Measurements from ENCODE around the gene CTXND1. TPM values are rescaled to one million over a fixed set of nuclear protein-coding genes. Genes with fewer than 3 reads are reported as not detected.

The CTXND1 gene
- total RNA-seq, 2 donors from 2014 or later: 0.04 TPM; not detected in 1

GRCh38 chr15:80214910-80215309, 37.1 kb downstream of the CTXND1 start:
- H3K27me3 Mint-ChIP-seq (ENCODE audit: insufficient read depth): no peaks in the 10 kb centered on the region
- H3K36me3 Mint-ChIP-seq (ENCODE audit: low read depth): no peaks in the 10 kb centered on the region
- no peak overlapping the region for H3K27ac Mint-ChIP-seq
- Histone ChIP-seq H3K27me3 (ENCODE audit: control insufficient read depth, insufficient read depth, low read length, poor library complexity, severe bottlenecking) (no peaks in the 10 kb centered on the region), H3K9ac (ENCODE audit: extremely low read depth, low read length, poor library complexity, severe bottlenecking) (no peak overlapping the region), H3K36me3 (ENCODE audit: control insufficient read depth, insufficient read depth, low read length) (no peaks in the 10 kb centered on the region), H3K9me3 (ENCODE audit: control insufficient read depth, low read length) (peaks cover 13% of the 10 kb centered on the region), H3K4me1 (ENCODE audit: control insufficient read depth, insufficient read depth, low read length) (peaks cover 20% of the 10 kb centered on the region), H3K4me3 (ENCODE audit: low read length) (no peak overlapping the region), H3K27ac (ENCODE audit: low read depth, low read length) (no peak overlapping the region)
- no peak for TF ChIP-seq CTCF (conservative IDR thresholded peaks at IDR 0.05)
- peaks cover 26% of the 10 kb centered on the region for H3K4me1 Mint-ChIP-seq
- DNase-seq: no peak
- H3K9me3 Mint-ChIP-seq: peaks cover 8% of the 10 kb centered on the region
- no peak overlapping the region for H3K4me3 Mint-ChIP-seq
- WGBS, 2 experiments (ENCODE audit: insufficient coverage in 1 of 2, insufficient read length in 1 of 2): 90 to 100% methylated on average over 1 to 2 of the region's 2 CpGs

GRCh38 chr15:80211976-80212375, 40.0 kb downstream of the CTXND1 start:
- TF ChIP-seq CTCF (conservative IDR thresholded peaks at IDR 0.05): no peak
- WGBS, 2 experiments (ENCODE audit: insufficient coverage in 1 of 2, insufficient read length in 1 of 2): 91% methylated on average over 1 of the region's 1 CpG; no CpG with 5 or more reads in 1 of the 2 experiments
- Mint-ChIP-seq H3K4me3 (no peak overlapping the region), H3K36me3 (ENCODE audit: low read depth) (no peaks in the 10 kb centered on the region), H3K4me1 (peaks cover 52% of the 10 kb centered on the region), H3K27me3 (ENCODE audit: insufficient read depth) (no peaks in the 10 kb centered on the region), H3K9me3 (peaks cover 8% of the 10 kb centered on the region), H3K27ac (no peak overlapping the region)
- Histone ChIP-seq H3K9me3 (ENCODE audit: control insufficient read depth, low read length) (peaks cover 13% of the 10 kb centered on the region), H3K27ac (ENCODE audit: low read depth, low read length) (no peak overlapping the region), H3K4me3 (ENCODE audit: low read length) (no peak overlapping the region), H3K27me3 (ENCODE audit: control insufficient read depth, insufficient read depth, low read length, poor library complexity, severe bottlenecking) (no peaks in the 10 kb centered on the region), H3K4me1 (ENCODE audit: control insufficient read depth, insufficient read depth, low read length) (peaks cover 39% of the 10 kb centered on the region), H3K36me3 (ENCODE audit: control insufficient read depth, insufficient read depth, low read length) (no peaks in the 10 kb centered on the region), H3K9ac (ENCODE audit: extremely low read depth, low read length, poor library complexity, severe bottlenecking) (no peak overlapping the region)
- no peak for DNase-seq

DNA sequence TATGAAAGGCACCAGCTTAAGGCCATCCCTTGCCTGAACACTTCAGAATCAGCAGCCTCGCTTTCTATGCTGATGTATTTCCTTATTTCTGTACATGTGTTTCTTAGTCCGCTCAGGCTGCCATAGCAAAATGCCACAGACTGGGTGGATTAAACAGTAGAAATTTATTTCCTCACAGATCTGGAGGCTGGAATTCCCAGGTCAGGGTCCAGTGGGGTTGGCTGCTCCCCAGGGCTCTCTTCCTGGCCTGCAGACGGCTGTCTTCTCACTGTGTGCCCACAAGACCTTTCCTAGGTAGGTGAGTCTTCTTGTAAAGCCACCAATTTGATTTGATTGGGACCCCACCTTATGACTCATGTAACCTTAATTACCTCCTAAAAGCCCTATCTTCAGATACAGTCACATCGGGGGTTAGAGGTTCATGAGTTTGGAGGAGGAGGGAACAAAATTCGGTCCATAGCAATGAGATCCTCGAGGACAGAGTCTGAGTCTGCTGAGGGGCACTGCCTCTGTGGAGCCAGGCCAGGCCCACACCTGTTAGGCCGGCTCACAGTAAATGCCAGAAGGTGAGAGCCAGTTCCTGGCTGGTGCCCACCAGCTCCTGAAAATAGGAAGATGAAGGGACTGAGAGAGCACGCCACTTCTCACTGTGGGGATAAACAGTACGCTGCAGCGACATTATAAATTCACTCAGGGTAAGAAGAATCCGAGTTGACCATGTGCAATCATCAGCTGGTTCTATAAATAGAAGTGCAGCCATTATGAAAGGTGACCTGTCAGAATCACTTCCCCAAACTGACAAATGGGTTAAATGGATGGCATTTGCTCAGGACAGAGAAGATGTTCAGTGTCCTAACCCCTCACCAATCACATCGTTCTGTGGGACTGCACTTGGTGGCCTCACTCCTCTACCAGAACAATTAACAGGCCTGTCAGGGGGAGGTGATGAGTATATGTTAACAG, 41.1 kb downstream of the CTXND1 start:
- no peak overlapping the region for H3K27ac Mint-ChIP-seq
- H3K9me3 Mint-ChIP-seq: peaks cover 8% of the 10 kb centered on the region
- no peaks in the 10 kb centered on the region for H3K36me3 ChIP-seq (ENCODE audit: control insufficient read depth, insufficient read depth, low read length)
- no peak for DNase-seq
- peaks cover 58% of the 10 kb centered on the region for H3K4me1 Mint-ChIP-seq
- H3K4me1 ChIP-seq (ENCODE audit: control insufficient read depth, insufficient read depth, low read length): peaks cover 39% of the 10 kb centered on the region
- no peak overlapping the region for H3K4me3 ChIP-seq (ENCODE audit: low read length)
- H3K9me3 ChIP-seq (ENCODE audit: control insufficient read depth, low read length): peaks cover 13% of the 10 kb centered on the region
- no peak overlapping the region for H3K9ac ChIP-seq (ENCODE audit: extremely low read depth, low read length, poor library complexity, severe bottlenecking)
- H3K27me3 Mint-ChIP-seq (ENCODE audit: insufficient read depth): no peaks in the 10 kb centered on the region
- 79 to 92% methylated on average over 9 to 12 of the region's 12 CpGs for WGBS, 2 experiments (ENCODE audit: insufficient coverage in 1 of 2, insufficient read length in 1 of 2)
- H3K36me3 Mint-ChIP-seq (ENCODE audit: low read depth): no peaks in the 10 kb centered on the region
- TF ChIP-seq CTCF (conservative IDR thresholded peaks at IDR 0.05): no peak
- no peak overlapping the region for H3K27ac ChIP-seq (ENCODE audit: low read depth, low read length)
- H3K27me3 ChIP-seq (ENCODE audit: control insufficient read depth, insufficient read depth, low read length, poor library complexity, severe bottlenecking): no peaks in the 10 kb centered on the region
- no peak overlapping the region for H3K4me3 Mint-ChIP-seq

Measured in endodermal cell (in vitro differentiated cells).